ENCODE measurements around the gene KIF16B. TPM values are rescaled to one million over a fixed set of nuclear protein-coding genes. Genes with fewer than 3 reads are reported as not detected.

The KIF16B gene
- total RNA-seq, 4 donors from 2014 or later: 22.2 to 59.2 (median 31.4) TPM

DNA sequence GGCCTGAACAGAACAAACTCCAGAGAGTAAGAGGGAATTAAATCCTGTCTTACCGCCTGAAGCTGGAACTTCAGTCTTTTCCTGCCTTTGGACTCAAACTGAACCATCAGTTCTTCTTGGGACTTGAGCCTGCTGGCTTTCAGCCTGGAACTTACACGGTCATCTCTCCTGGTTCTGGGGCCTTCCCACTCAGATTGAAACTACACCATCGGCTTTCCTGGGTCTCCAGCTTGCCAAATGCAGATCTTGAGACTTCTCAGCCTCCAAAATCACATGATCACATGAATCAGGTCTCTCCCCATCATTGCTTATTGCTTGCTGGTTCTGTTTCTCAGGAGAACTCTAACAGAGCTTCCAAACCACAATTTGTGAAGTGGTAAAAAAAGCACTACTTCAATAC is 276.3 kb downstream of the KIF16B start:
- no peak for DNase-seq (ENCODE audit: low spot score in 2 of 2)
- WGBS, 2 donors: 82 to 92% methylated on average over 3 of the region's 3 CpGs
- no peak overlapping the region for H3K4me3 ChIP-seq (ENCODE audit: low read depth, poor library complexity, severe bottlenecking)
- TF ChIP-seq CTCF (IDR thresholded peaks at IDR 0.05) (no peak), POLR2A (IDR thresholded peaks at IDR 0.05) (no peak)
- intact Hi-C loops (cut with DNase I; ENCODE audit: low total_unique reads): no loop called here

- H3K4me3 ChIP-seq (ENCODE audit: low read depth, poor library complexity, severe bottlenecking): no peak overlapping the region
- no peak for DNase-seq (ENCODE audit: low spot score in 2 of 2)
- intact Hi-C loops (cut with DNase I; ENCODE audit: low total_unique reads): no loop called here
- TF ChIP-seq POLR2A (IDR thresholded peaks at IDR 0.05): no peak
- no peak for TF ChIP-seq CTCF (IDR thresholded peaks at IDR 0.05)
- 86 to 94% methylated on average over 5 of the region's 5 CpGs for WGBS, 2 donors
These were observed 277.7 kb downstream of the KIF16B start for GRCh38 chr20:16295534-16295933.

- intact Hi-C loops (cut with DNase I; ENCODE audit: low total_unique reads): no loop called here
- H3K4me3 ChIP-seq (ENCODE audit: low read depth, poor library complexity, severe bottlenecking): no peak overlapping the region
- 95 to 97% methylated on average over 4 to 5 of the region's 5 CpGs for WGBS, 2 donors
- DNase-seq (ENCODE audit: low spot score in 2 of 2): no peak
- TF ChIP-seq POLR2A (IDR thresholded peaks at IDR 0.05) (no peak), CTCF (IDR thresholded peaks at IDR 0.05) (no peak)
These were observed 279.7 kb downstream of the KIF16B start for GRCh38 chr20:16293590-16293989.

DNA sequence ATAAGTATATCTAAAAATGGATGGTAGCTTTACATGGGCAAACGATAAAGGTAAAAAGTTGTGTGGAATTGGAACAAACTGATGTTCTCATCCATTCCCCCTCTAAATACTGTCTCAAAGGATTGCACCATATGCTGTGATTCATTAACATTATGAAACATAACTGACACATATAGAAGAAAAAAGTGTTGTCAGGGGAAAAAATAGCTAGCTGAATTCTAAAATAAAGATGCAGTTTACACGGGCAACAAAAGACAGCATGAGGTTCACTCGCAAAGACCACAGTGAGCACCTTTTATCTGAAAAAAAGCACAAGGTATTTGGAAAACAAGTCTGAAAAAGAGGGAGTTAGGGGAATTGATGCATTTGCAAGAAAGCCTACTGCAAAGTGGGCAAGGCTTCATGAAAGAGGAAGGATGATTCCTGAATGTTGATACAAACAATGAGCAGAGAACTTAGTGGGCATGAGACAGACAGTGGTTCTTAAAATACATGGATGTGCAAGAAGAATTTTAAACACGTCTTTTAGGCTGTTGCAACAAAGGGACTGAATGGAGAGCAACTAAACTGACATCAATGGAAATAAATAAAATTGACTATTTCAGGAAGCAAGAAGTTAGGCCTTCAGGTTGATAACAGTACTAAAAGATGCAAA is 280.9 kb downstream of the KIF16B start:
- DNase-seq (ENCODE audit: low spot score in 2 of 2): no peak
- TF ChIP-seq CTCF (IDR thresholded peaks at IDR 0.05) (no peak), POLR2A (IDR thresholded peaks at IDR 0.05) (no peak)
- intact Hi-C loops (cut with DNase I; ENCODE audit: low total_unique reads): no loop called here
- 90 to 92% methylated on average over 4 of the region's 4 CpGs for WGBS, 2 donors
- no peak overlapping the region for H3K4me3 ChIP-seq (ENCODE audit: low read depth, poor library complexity, severe bottlenecking)

- no peak for TF ChIP-seq CTCF (IDR thresholded peaks at IDR 0.05)
- TF ChIP-seq POLR2A (IDR thresholded peaks at IDR 0.05): no peak
- intact Hi-C loops (cut with DNase I; ENCODE audit: low total_unique reads): no loop called here
- 82 to 90% methylated on average over 4 of the region's 4 CpGs for WGBS, 2 donors
- no peak for DNase-seq (ENCODE audit: low spot score in 2 of 2)
- H3K4me3 ChIP-seq (ENCODE audit: low read depth, poor library complexity, severe bottlenecking): no peak overlapping the region
These were observed 282.9 kb downstream of the KIF16B start for GRCh38 chr20:16290358-16290757.

- DNase-seq (ENCODE audit: low spot score in 2 of 2): no peak
- intact Hi-C loops (cut with DNase I; ENCODE audit: low total_unique reads): no loop called here
- 73 to 76% methylated on average over 2 of the region's 2 CpGs for WGBS, 2 donors
- TF ChIP-seq CTCF (IDR thresholded peaks at IDR 0.05) (no peak), POLR2A (IDR thresholded peaks at IDR 0.05) (no peak)
- H3K4me3 ChIP-seq (ENCODE audit: low read depth, poor library complexity, severe bottlenecking): no peak overlapping the region
These were observed 285.5 kb downstream of the KIF16B start for GRCh38 chr20:16287776-16288175.

Data from lower leg skin (tissue), 4 donors.